ENCODE measurements around the gene COL11A1. TPM values are rescaled to one million over a fixed set of nuclear protein-coding genes. Genes with fewer than 3 reads are reported as not detected.

The COL11A1 gene
- total and polyA plus RNA-seq, 2 experiments from 2014 or later, result 148 to 180 TPM

- no peak for DNase-seq (ENCODE audit: low spot score)
- no peak overlapping the region for H3K4me2 ChIP-seq
- H4K20me1 ChIP-seq (ENCODE audit: insufficient read depth, poor library complexity, severe bottlenecking), result no peaks in the 10 kb centered on the region
- no peaks in the 10 kb centered on the region for H3K9me2 ChIP-seq (replicated peaks; ENCODE audit: insufficient read depth)
- WGBS (ENCODE audit: low lambda C conversion rate, missing lambda C conversion rate), result 74% methylated on average over 2 of the region's 2 CpGs
- no peak for TF ChIP-seq EZH2phosphoT487 (IDR thresholded peaks at IDR 0.05; ENCODE audit: low read depth, severe bottlenecking, unreplicated experiment)
- no peak for TF ChIP-seq CTCF (IDR thresholded peaks at IDR 0.05; ENCODE audit: poor library complexity)
- no peak for TF ChIP-seq EZH2 (IDR thresholded peaks at IDR 0.05; ENCODE audit: borderline replicate concordance)
- H3K4me3 ChIP-seq, result no peak overlapping the region
- H2AFZ ChIP-seq, result no peak overlapping the region
- no peak overlapping the region for H3K27ac ChIP-seq
- no peaks in the 10 kb centered on the region for H3K4me1 ChIP-seq (ENCODE audit: insufficient read depth)
- no peaks in the 10 kb centered on the region for H3K27me3 ChIP-seq
- no peaks in the 10 kb centered on the region for H3K79me2 ChIP-seq
- no peaks in the 10 kb centered on the region for H3K36me3 ChIP-seq (replicated peaks; ENCODE audit: insufficient read depth, low read depth)
- no peaks in the 10 kb centered on the region for H3K9me3 ChIP-seq (ENCODE audit: low read depth)
Observed at GRCh38 chr1:103120981-103121380, 12.7 kb upstream of the COL11A1 start.

- Histone ChIP-seq H3K9me2 (replicated peaks; ENCODE audit: insufficient read depth) (no peaks in the 10 kb centered on the region), H3K9me3 (ENCODE audit: low read depth) (no peaks in the 10 kb centered on the region), H3K27me3 (no peaks in the 10 kb centered on the region), H3K36me3 (replicated peaks; ENCODE audit: insufficient read depth, low read depth) (no peaks in the 10 kb centered on the region), H3K27ac (no peak overlapping the region), H3K4me1 (ENCODE audit: insufficient read depth) (no peaks in the 10 kb centered on the region), H2AFZ (no peak overlapping the region), H3K79me2 (no peaks in the 10 kb centered on the region), H3K4me3 (no peak overlapping the region), H4K20me1 (ENCODE audit: insufficient read depth, poor library complexity, severe bottlenecking) (no peaks in the 10 kb centered on the region), H3K4me2 (no peak overlapping the region)
- TF ChIP-seq CTCF (IDR thresholded peaks at IDR 0.05; ENCODE audit: poor library complexity) (no peak), EZH2 (IDR thresholded peaks at IDR 0.05; ENCODE audit: borderline replicate concordance) (no peak), EZH2phosphoT487 (IDR thresholded peaks at IDR 0.05; ENCODE audit: low read depth, severe bottlenecking, unreplicated experiment) (no peak)
- no peak for DNase-seq (ENCODE audit: low spot score)
Observed at GRCh38 chr1:103112546-103112945, 4.2 kb upstream of the COL11A1 start.

- Histone ChIP-seq H3K4me2 (no peak overlapping the region), H3K79me2 (no peaks in the 10 kb centered on the region), H4K20me1 (ENCODE audit: insufficient read depth, poor library complexity, severe bottlenecking) (no peaks in the 10 kb centered on the region), H3K9me2 (replicated peaks; ENCODE audit: insufficient read depth) (no peaks in the 10 kb centered on the region), H3K9me3 (ENCODE audit: low read depth) (no peaks in the 10 kb centered on the region), H3K4me1 (ENCODE audit: insufficient read depth) (no peaks in the 10 kb centered on the region), H3K27me3 (no peaks in the 10 kb centered on the region), H3K4me3 (no peak overlapping the region), H3K27ac (no peak overlapping the region), H3K36me3 (replicated peaks; ENCODE audit: insufficient read depth, low read depth) (no peaks in the 10 kb centered on the region), H2AFZ (no peak overlapping the region)
- 80% methylated on average over 1 of the region's 1 CpG for WGBS (ENCODE audit: low lambda C conversion rate, missing lambda C conversion rate)
- DNase-seq (ENCODE audit: low spot score), result no peak
- TF ChIP-seq CTCF (IDR thresholded peaks at IDR 0.05; ENCODE audit: poor library complexity) (no peak), EZH2 (IDR thresholded peaks at IDR 0.05; ENCODE audit: borderline replicate concordance) (no peak), EZH2phosphoT487 (IDR thresholded peaks at IDR 0.05; ENCODE audit: low read depth, severe bottlenecking, unreplicated experiment) (no peak)
Observed at GRCh38 chr1:103111926-103112325, 3.6 kb upstream of the COL11A1 start.

- DNase-seq (ENCODE audit: low spot score), result no peak
- Histone ChIP-seq H3K9me2 (replicated peaks; ENCODE audit: insufficient read depth) (no peaks in the 10 kb centered on the region), H3K9me3 (ENCODE audit: low read depth) (no peaks in the 10 kb centered on the region), H4K20me1 (ENCODE audit: insufficient read depth, poor library complexity, severe bottlenecking) (no peaks in the 10 kb centered on the region), H3K4me3 (no peak overlapping the region), H3K27ac (no peak overlapping the region), H3K27me3 (no peaks in the 10 kb centered on the region), H3K4me2 (no peak overlapping the region), H3K4me1 (ENCODE audit: insufficient read depth) (no peaks in the 10 kb centered on the region), H3K36me3 (replicated peaks; ENCODE audit: insufficient read depth, low read depth) (no peaks in the 10 kb centered on the region), H2AFZ (no peak overlapping the region), H3K79me2 (peaks cover 5% of the 10 kb centered on the region)
- 0% methylated on average over 1 of the region's 1 CpG for WGBS (ENCODE audit: low lambda C conversion rate, missing lambda C conversion rate)
- TF ChIP-seq CTCF (IDR thresholded peaks at IDR 0.05; ENCODE audit: poor library complexity) (no peak), EZH2 (IDR thresholded peaks at IDR 0.05; ENCODE audit: borderline replicate concordance) (no peak), EZH2phosphoT487 (IDR thresholded peaks at IDR 0.05; ENCODE audit: low read depth, severe bottlenecking, unreplicated experiment) (no peak)
Observed at GRCh38 chr1:103110701-103111100, 2.4 kb upstream of the COL11A1 start.

Data from hepatocyte (in vitro differentiated cells).